HCT116 (cell line): ENCODE measurements around the gene THSD4.

ENCODE experiments used
- ATF3 ChIP-seq: IDR thresholded peaks from 2 replicates; pipeline ENCODE4 v1.6.1; 2012
- CTCF ChIP-seq, 3 experiments: fragments of 200-600 bp in 1 of 3; sonication (generic) in 1 of 3; IDR thresholded peaks in 2 of 3; conservative IDR thresholded peaks in 1 of 3; 2 replicates each; pipeline ENCODE4 v1.5.1; 2012 to 2017; ENCODE audit warnings: low read depth in 2 of 3, low read length in 2 of 3, antibody characterized with exemption in 1 of 3, borderline replicate concordance in 1 of 3, control low read depth in 1 of 3, mild to moderate bottlenecking in 1 of 3, mixed read lengths in 1 of 3, mixed run types in 1 of 3, moderate library complexity in 1 of 3; ENCODE audit not compliant: insufficient read depth in 1 of 3
- EGR1 ChIP-seq: IDR thresholded peaks from 2 replicates; pipeline ENCODE4 v1.6.1; 2012; ENCODE audit warnings: low read depth
- ELF1 ChIP-seq: IDR thresholded peaks from 2 replicates; pipeline ENCODE4 v1.6.1; 2012; ENCODE audit warnings: low read depth, borderline replicate concordance
- EZH2 ChIP-seq: fragments of 200-600 bp; sonication (generic); IDR thresholded peaks from 2 replicates; pipeline ENCODE4 v1.6.1; 2017; ENCODE audit warnings: antibody characterized with exemption, mixed run types
- JUND ChIP-seq: IDR thresholded peaks from 2 replicates; pipeline ENCODE4 v1.6.1; 2012
- POLR2A ChIP-seq: IDR thresholded peaks from 2 replicates; pipeline ENCODE4 v1.7.0; 2011; ENCODE audit warnings: borderline replicate concordance; ENCODE audit not compliant: insufficient read depth, insufficient read length; ENCODE audit errors: extremely low read depth
- SRF ChIP-seq: IDR thresholded peaks from 2 replicates; pipeline ENCODE4 v1.6.1; 2012; ENCODE audit warnings: low read depth
- YY1 ChIP-seq: IDR thresholded peaks from 2 replicates; pipeline ENCODE4 v1.6.1; 2011; ENCODE audit warnings: low read length, low read depth, moderate library complexity, mild to moderate bottlenecking; ENCODE audit not compliant: insufficient replicate concordance; ENCODE audit errors: extremely low read depth
- ZNF274 ChIP-seq: fragments of 200-500 bp; sonication (Bioruptor generic); IDR thresholded peaks from 2 replicates; pipeline ENCODE4 v1.6.1; 2014; ENCODE audit warnings: mild to moderate bottlenecking, low read depth, low read length, inconsistent platforms

- no peak for TF ChIP-seq YY1
- TF ChIP-seq EGR1, result no peak
- TF ChIP-seq CTCF (IDR thresholded peaks at IDR 0.05 in 2 of 3, conservative IDR thresholded peaks at IDR 0.05 in 1 of 3; ENCODE audit: borderline replicate concordance in 1 of 3, insufficient read depth in 1 of 3, low read depth in 2 of 3, low read length in 2 of 3), result no peak
- TF ChIP-seq SRF, result no peak
- no peak for TF ChIP-seq EZH2
- no peak for TF ChIP-seq ZNF274
- TF ChIP-seq ATF3, result no peak
- TF ChIP-seq POLR2A, result no peak
- TF ChIP-seq ELF1, result no peak
- TF ChIP-seq JUND, result no peak
Measured at GRCh38 chr15:71708051-71708429, 592.8 kb downstream of the THSD4 start.
